Measurements from ENCODE around the gene TRIM63. TPM values are rescaled to one million over a fixed set of nuclear protein-coding genes. Genes with fewer than 3 reads are reported as not detected.
"Not testable (repeated sequence)": the region's sequence is repeated elsewhere in the genome, so short reads cannot be mapped to it uniquely, and the experiment has no call there.

TRIM63 gene
- total RNA-seq, 1 experiment from 2014 or later: not detected

DNA sequence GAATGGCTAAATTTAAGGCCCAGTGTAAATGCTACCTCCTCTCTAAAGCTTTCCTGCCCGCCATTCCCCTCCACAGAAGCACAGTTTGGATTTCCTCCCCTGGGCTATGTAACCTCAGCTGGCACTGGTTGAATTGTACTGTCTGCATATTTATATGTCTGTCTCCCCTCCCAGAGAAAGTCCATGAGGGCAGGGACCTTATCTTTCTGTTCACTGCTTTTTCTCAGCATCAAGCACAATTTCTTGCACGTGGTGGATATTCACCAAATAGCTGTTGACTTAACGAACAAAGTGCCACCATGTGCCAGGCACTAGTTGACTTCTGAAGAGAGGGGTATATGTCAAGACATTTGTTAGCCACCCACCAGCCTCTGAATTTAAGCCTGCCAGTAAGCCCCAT, 34.7 kb upstream of the TRIM63 start:
- H3K9me3 ChIP-seq (ENCODE audit: low read depth, low read length, poor library complexity, severe bottlenecking): no peaks in the 10 kb centered on the region
- no TSS peak for BruUV-seq (replicated peaks)
- H3K36me3 ChIP-seq (ENCODE audit: insufficient read depth, low read length, poor library complexity, severe bottlenecking): no peaks in the 10 kb centered on the region
- H3K27me3 ChIP-seq (replicated peaks; ENCODE audit: insufficient read depth, low read depth, low read length, poor library complexity): no peaks in the 10 kb centered on the region
- POLR2A ChIA-PET (ENCODE audit: low non-redundant PET): no interaction called here
- TF ChIP-seq, protein P1, sequence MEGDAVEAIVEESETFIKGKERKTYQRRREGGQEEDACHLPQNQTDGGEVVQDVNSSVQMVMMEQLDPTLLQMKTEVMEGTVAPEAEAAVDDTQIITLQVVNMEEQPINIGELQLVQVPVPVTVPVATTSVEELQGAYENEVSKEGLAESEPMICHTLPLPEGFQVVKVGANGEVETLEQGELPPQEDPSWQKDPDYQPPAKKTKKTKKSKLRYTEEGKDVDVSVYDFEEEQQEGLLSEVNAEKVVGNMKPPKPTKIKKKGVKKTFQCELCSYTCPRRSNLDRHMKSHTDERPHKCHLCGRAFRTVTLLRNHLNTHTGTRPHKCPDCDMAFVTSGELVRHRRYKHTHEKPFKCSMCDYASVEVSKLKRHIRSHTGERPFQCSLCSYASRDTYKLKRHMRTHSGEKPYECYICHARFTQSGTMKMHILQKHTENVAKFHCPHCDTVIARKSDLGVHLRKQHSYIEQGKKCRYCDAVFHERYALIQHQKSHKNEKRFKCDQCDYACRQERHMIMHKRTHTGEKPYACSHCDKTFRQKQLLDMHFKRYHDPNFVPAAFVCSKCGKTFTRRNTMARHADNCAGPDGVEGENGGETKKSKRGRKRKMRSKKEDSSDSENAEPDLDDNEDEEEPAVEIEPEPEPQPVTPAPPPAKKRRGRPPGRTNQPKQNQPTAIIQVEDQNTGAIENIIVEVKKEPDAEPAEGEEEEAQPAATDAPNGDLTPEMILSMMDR (conservative IDR thresholded peaks at IDR 0.05; ENCODE audit: low read depth, low read length): no peak
- TF ChIP-seq EZH2 (IDR thresholded peaks at IDR 0.05; ENCODE audit: borderline replicate concordance, low read depth, low read length, poor library complexity, severe bottlenecking): no peak
- no peak overlapping the region for H3K27ac ChIP-seq (ENCODE audit: low read depth, low read length, poor library complexity, severe bottlenecking)
- no peaks in the 10 kb centered on the region for H3K4me1 ChIP-seq (ENCODE audit: insufficient read depth, low read length, poor library complexity, severe bottlenecking)
- H3K4me3 ChIP-seq (ENCODE audit: low read depth, low read length, poor library complexity, severe bottlenecking): no peak overlapping the region
- CTCF ChIA-PET: no interaction called here
- intact Hi-C loops (cut with micrococcal nuclease; ENCODE audit: unreplicated experiment): no loop called here
- no peak for DNase-seq (ENCODE audit: low spot score)

DNA sequence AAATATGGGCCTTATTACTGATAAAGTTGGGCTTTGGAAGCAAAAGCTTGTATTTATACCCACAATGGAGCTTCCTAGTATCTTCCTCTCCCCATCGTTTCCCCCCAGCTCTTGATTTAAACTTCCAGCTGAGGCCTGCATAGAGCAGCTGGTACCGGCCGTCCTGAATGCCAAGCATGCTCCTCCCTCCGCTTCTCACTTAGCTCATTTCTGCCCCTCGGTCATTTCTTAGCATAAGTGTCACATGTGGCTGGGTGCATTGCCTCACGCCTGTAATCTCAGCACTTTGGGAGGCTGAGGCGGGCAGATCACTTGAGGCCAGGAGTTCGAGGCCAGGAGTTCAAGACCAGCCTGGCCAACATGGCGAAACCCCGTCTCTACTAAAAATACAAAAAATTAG, 32.8 kb upstream of the TRIM63 start:
- H3K36me3 ChIP-seq (ENCODE audit: insufficient read depth, low read length, poor library complexity, severe bottlenecking); POLR2A ChIA-PET (ENCODE audit: low non-redundant PET); H3K4me1 ChIP-seq (ENCODE audit: insufficient read depth, low read length, poor library complexity, severe bottlenecking); H3K27ac ChIP-seq (ENCODE audit: low read depth, low read length, poor library complexity, severe bottlenecking); H3K4me3 ChIP-seq (ENCODE audit: low read depth, low read length, poor library complexity, severe bottlenecking); BruUV-seq (replicated peaks); CTCF ChIA-PET; DNase-seq (ENCODE audit: low spot score); H3K9me3 ChIP-seq (ENCODE audit: low read depth, low read length, poor library complexity, severe bottlenecking); H3K27me3 ChIP-seq (replicated peaks; ENCODE audit: insufficient read depth, low read depth, low read length, poor library complexity); intact Hi-C loops (cut with micrococcal nuclease; ENCODE audit: unreplicated experiment): not testable (repeated sequence)

DNA sequence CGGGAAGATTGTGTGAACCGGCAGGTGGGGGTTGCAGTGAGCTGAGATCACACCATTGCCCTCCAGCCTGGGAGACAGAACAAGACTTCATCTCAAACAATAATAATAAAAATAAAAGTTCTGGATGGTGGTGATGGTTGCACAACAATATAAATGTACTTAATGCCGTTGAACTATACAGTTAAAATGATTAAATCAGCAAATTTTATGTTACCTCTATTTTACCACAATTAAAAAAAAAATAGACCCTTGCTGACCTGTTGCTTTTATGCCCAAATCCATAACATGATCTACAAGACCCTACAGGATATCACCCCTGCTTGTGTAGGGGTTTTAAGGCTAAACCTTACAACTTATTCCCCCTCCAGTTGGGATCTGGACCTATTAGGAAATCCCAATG, 32.4 kb upstream of the TRIM63 start:
- CTCF ChIA-PET: no interaction called here
- intact Hi-C loops (cut with micrococcal nuclease; ENCODE audit: unreplicated experiment): no loop called here

DNA sequence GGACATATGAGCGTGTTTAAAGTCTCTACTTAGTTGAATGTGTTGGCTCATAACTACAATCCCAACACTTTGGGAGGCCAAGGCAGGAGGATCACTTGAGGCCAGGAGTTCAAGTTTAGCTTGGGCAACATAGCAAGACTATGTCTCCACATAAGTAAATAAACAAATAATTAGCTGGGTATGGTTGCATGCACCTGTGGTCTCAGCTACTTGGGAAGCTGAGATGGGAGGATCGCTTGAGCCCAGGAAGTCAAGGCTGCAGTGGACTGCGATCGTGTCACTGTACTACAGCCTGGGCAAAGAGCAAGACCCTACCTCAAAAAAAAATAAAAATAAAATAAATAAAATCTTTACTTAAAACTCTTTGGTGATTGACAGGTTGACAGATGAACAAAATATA, 31.2 kb upstream of the TRIM63 start:
- ChIA-PET CTCF (no interaction called here), POLR2A (ENCODE audit: low non-redundant PET) (no interaction called here)
- Histone ChIP-seq H3K27ac (ENCODE audit: low read depth, low read length, poor library complexity, severe bottlenecking) (no peak overlapping the region), H3K4me3 (ENCODE audit: low read depth, low read length, poor library complexity, severe bottlenecking) (no peak overlapping the region), H3K4me1 (ENCODE audit: insufficient read depth, low read length, poor library complexity, severe bottlenecking) (no peaks in the 10 kb centered on the region), H3K36me3 (ENCODE audit: insufficient read depth, low read length, poor library complexity, severe bottlenecking) (no peaks in the 10 kb centered on the region), H3K9me3 (ENCODE audit: low read depth, low read length, poor library complexity, severe bottlenecking) (no peaks in the 10 kb centered on the region), H3K27me3 (replicated peaks; ENCODE audit: insufficient read depth, low read depth, low read length, poor library complexity) (peaks cover 10% of the 10 kb centered on the region)
- DNase-seq (ENCODE audit: low spot score): no peak
- intact Hi-C loops (cut with micrococcal nuclease; ENCODE audit: unreplicated experiment): no loop called here
- TF ChIP-seq EZH2 (IDR thresholded peaks at IDR 0.05; ENCODE audit: borderline replicate concordance, low read depth, low read length, poor library complexity, severe bottlenecking): no peak
- TF ChIP-seq, protein P1 (conservative IDR thresholded peaks at IDR 0.05; ENCODE audit: low read depth, low read length): no peak
- no TSS peak for BruUV-seq (replicated peaks)

More for the DNA sequence above, 32.4 kb upstream of the TRIM63 start:
- no TSS peak for BruUV-seq (replicated peaks)
- H3K36me3 ChIP-seq (ENCODE audit: insufficient read depth, low read length, poor library complexity, severe bottlenecking): no peaks in the 10 kb centered on the region
- no peak for DNase-seq (ENCODE audit: low spot score)
- H3K4me3 ChIP-seq (ENCODE audit: low read depth, low read length, poor library complexity, severe bottlenecking): no peak overlapping the region
- POLR2A ChIA-PET (ENCODE audit: low non-redundant PET): no interaction called here
- TF ChIP-seq, protein P1 (conservative IDR thresholded peaks at IDR 0.05; ENCODE audit: low read depth, low read length): no peak
- no peak for TF ChIP-seq EZH2 (IDR thresholded peaks at IDR 0.05; ENCODE audit: borderline replicate concordance, low read depth, low read length, poor library complexity, severe bottlenecking)
- H3K4me1 ChIP-seq (ENCODE audit: insufficient read depth, low read length, poor library complexity, severe bottlenecking): no peaks in the 10 kb centered on the region
- no peaks in the 10 kb centered on the region for H3K27me3 ChIP-seq (replicated peaks; ENCODE audit: insufficient read depth, low read depth, low read length, poor library complexity)
- no peak overlapping the region for H3K27ac ChIP-seq (ENCODE audit: low read depth, low read length, poor library complexity, severe bottlenecking)
- no peaks in the 10 kb centered on the region for H3K9me3 ChIP-seq (ENCODE audit: low read depth, low read length, poor library complexity, severe bottlenecking)

Data from A673 (cell line).